Activated naive CD8-positive, alpha-beta T cell (primary cell): Measurements from ENCODE around the gene SLC24A4.
A peak's percentile ranks its signal among the peaks of the same experiment; 100 is the strongest.

Experiments
- H3K27ac Mint-ChIP-seq: one replicate; pipeline ENCODE4 v1.8.0; 2021; ENCODE audit warnings: mixed read lengths
- H3K27me3 Mint-ChIP-seq: one replicate; pipeline ENCODE4 v1.8.0; 2021; ENCODE audit warnings: mixed read lengths
- H3K36me3 Mint-ChIP-seq: one replicate; pipeline ENCODE4 v1.8.0; 2021; ENCODE audit warnings: mixed read lengths
- H3K4me1 Mint-ChIP-seq: one replicate; pipeline ENCODE4 v1.8.0; 2021; ENCODE audit warnings: low read depth, mixed read lengths
- H3K4me3 Mint-ChIP-seq: one replicate; pipeline ENCODE4 v1.8.0; 2021; ENCODE audit warnings: mild to moderate bottlenecking, mixed read lengths
- H3K9me3 Mint-ChIP-seq: one replicate; pipeline ENCODE4 v1.8.0; 2021; ENCODE audit warnings: low read depth, mixed read lengths

The SLC24A4 gene

DNA sequence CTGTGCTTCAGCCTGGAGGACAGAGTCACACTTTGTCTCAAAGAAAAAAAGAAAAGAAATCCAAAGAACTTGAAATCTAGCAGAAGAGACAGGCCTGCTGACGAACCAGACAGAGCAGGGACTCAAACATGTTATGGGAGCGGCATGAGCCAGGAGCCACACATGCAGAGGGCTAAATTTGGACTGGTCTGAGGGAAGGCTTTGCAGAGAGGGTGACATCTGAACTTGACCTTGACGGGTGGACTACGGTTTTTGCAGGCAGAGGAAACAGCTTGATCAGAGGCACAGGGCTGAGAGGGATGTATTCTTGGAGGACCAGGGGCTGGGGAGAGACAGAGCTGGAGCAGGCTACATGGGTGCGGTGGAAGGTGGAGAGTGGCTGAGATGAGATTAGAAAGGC is 20.5 kb upstream of the SLC24A4 start:
- H3K27me3 Mint-ChIP-seq: peaks cover 2% of the 10 kb centered on the region
- H3K4me3 Mint-ChIP-seq: no peak overlapping the region

DNA sequence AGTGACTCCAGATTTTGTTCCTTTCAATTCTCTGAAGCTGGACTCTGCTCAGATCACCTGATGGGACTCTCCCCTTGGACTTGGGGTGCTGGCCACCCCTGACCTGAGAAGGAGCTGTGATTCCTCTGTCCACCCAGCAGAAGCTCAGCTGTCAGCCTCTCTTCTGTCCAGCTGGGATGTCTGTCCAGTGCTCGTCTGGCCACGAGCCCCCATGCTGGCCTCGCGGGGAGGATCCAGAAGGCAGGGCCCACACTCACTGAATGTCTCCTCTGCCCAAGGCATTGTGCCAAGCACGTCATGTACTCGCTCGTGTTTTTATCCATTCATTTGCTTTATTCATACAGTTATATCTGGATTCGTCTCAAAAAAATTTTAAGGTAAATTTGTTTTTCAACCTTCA is 14.2 kb upstream of the SLC24A4 start:
- Mint-ChIP-seq H3K27me3 (no peaks in the 10 kb centered on the region), H3K36me3 (peaks cover 2% of the 10 kb centered on the region), H3K4me3 (no peak overlapping the region), H3K27ac (no peak overlapping the region), H3K9me3 (peaks cover 5% of the 10 kb centered on the region), H3K4me1 (peaks cover 6% of the 10 kb centered on the region)

More for the DNA sequence above, 20.5 kb upstream of the SLC24A4 start:
- Mint-ChIP-seq H3K4me1 (no peaks in the 10 kb centered on the region), H3K36me3 (no peaks in the 10 kb centered on the region), H3K9me3 (peaks cover 5% of the 10 kb centered on the region), H3K27ac (no peak overlapping the region)

- Mint-ChIP-seq H3K27ac (no peak overlapping the region), H3K9me3 (peaks cover 5% of the 10 kb centered on the region), H3K4me3 (no peak overlapping the region), H3K4me1 (peaks cover 6% of the 10 kb centered on the region), H3K36me3 (peaks cover 2% of the 10 kb centered on the region), H3K27me3 (no peaks in the 10 kb centered on the region)
These were observed 12.9 kb upstream of the SLC24A4 start for GRCh38 chr14:92309968-92310530.

GRCh38 chr14:92310776-92311375 is 12.1 kb upstream of the SLC24A4 start:
- Mint-ChIP-seq H3K36me3 (peaks cover 2% of the 10 kb centered on the region), H3K9me3 (peaks cover 5% of the 10 kb centered on the region), H3K4me3 (no peak overlapping the region), H3K27ac (no peak overlapping the region), H3K27me3 (no peaks in the 10 kb centered on the region), H3K4me1 (peaks cover 6% of the 10 kb centered on the region)

- Mint-ChIP-seq H3K4me3 (no peak overlapping the region), H3K27ac (no peak overlapping the region), H3K27me3 (peaks cover 3% of the 10 kb centered on the region), H3K4me1 (peaks cover 2% of the 10 kb centered on the region), H3K36me3 (peaks cover 2% of the 10 kb centered on the region), H3K9me3 (no peaks in the 10 kb centered on the region)
These were observed 8.8 kb upstream of the SLC24A4 start for GRCh38 chr14:92314182-92314581.

- Mint-ChIP-seq H3K27ac (no peak overlapping the region), H3K4me1 (peaks cover 2% of the 10 kb centered on the region), H3K9me3 (no peaks in the 10 kb centered on the region), H3K4me3 (no peak overlapping the region), H3K36me3 (peaks cover 2% of the 10 kb centered on the region), H3K27me3 (peaks cover 3% of the 10 kb centered on the region)
These were observed 7.7 kb upstream of the SLC24A4 start for GRCh38 chr14:92315050-92315805.

GRCh38 chr14:92316176-92316575 is 6.8 kb upstream of the SLC24A4 start:
- no peak overlapping the region for H3K27ac Mint-ChIP-seq
- no peaks in the 10 kb centered on the region for H3K9me3 Mint-ChIP-seq
- H3K36me3 Mint-ChIP-seq: peaks cover 2% of the 10 kb centered on the region
- peaks cover 2% of the 10 kb centered on the region for H3K4me1 Mint-ChIP-seq
- H3K27me3 Mint-ChIP-seq: peaks cover 5% of the 10 kb centered on the region
- H3K4me3 Mint-ChIP-seq: no peak overlapping the region

DNA sequence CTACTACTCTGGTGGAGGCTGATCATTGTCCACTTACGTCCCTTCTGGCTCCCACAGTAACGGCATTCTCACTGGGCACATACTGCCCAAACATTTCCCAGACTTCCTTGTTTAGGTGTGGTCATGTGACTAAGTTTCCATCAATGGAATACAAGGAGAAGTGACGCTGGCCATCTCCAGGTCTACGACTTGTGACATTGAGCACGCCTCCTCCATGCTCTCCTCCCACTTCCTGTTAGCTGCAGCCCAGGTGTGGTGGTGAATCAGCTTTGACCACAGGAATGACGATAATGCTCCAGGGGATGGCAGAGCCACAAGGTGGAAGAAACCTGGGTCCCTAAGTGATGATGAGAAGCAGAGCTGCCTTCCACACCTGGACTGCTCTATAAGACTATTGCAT is 6.0 kb upstream of the SLC24A4 start:
- no peaks in the 10 kb centered on the region for H3K9me3 Mint-ChIP-seq
- H3K4me3 Mint-ChIP-seq: no peak overlapping the region
- H3K4me1 Mint-ChIP-seq: peaks cover 2% of the 10 kb centered on the region
- no peak overlapping the region for H3K27ac Mint-ChIP-seq
- H3K27me3 Mint-ChIP-seq: peaks cover 9% of the 10 kb centered on the region
- no peaks in the 10 kb centered on the region for H3K36me3 Mint-ChIP-seq

DNA sequence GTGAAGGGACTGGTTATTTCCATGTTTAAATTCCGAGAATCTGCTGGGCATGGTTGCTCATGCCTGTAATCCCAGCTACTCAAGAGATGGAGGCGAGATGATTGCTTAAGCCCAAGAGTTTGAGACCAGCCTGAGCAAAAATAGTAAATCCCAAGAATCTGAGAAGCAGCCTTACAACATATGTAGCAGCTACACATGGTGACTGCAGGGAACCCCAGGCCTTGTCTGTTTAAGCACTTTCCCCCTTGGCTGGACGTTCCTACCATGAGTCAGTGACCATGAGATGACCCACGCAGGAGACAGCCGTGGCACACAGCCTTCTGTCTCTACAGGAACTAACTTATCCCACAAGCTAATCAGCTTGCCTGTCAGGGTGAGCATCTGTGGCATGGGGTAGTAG is 5.5 kb upstream of the SLC24A4 start:
- peaks cover 2% of the 10 kb centered on the region for H3K4me1 Mint-ChIP-seq
- H3K27ac Mint-ChIP-seq: no peak overlapping the region
- peaks cover 11% of the 10 kb centered on the region for H3K27me3 Mint-ChIP-seq
- no peaks in the 10 kb centered on the region for H3K36me3 Mint-ChIP-seq
- H3K9me3 Mint-ChIP-seq: no peaks in the 10 kb centered on the region
- no peak overlapping the region for H3K4me3 Mint-ChIP-seq

- H3K27ac Mint-ChIP-seq: no peak overlapping the region
- H3K36me3 Mint-ChIP-seq: no peaks in the 10 kb centered on the region
- H3K9me3 Mint-ChIP-seq: no peaks in the 10 kb centered on the region
- H3K4me1 Mint-ChIP-seq: peaks cover 5% of the 10 kb centered on the region
- peaks cover 21% of the 10 kb centered on the region for H3K27me3 Mint-ChIP-seq
- H3K4me3 Mint-ChIP-seq: no peak overlapping the region
These were observed 1.3 kb upstream of the SLC24A4 start for GRCh38 chr14:92321701-92322100.

- H3K9me3 Mint-ChIP-seq: no peaks in the 10 kb centered on the region
- no peaks in the 10 kb centered on the region for H3K36me3 Mint-ChIP-seq
- H3K4me1 Mint-ChIP-seq: peaks cover 3% of the 10 kb centered on the region
- H3K4me3 Mint-ChIP-seq: peak overlapping the region; percentile 74
- H3K27ac Mint-ChIP-seq: no peak overlapping the region
- peaks cover 21% of the 10 kb centered on the region for H3K27me3 Mint-ChIP-seq
These were observed 449 bp upstream of the SLC24A4 start for GRCh38 chr14:92322516-92322915.

DNA sequence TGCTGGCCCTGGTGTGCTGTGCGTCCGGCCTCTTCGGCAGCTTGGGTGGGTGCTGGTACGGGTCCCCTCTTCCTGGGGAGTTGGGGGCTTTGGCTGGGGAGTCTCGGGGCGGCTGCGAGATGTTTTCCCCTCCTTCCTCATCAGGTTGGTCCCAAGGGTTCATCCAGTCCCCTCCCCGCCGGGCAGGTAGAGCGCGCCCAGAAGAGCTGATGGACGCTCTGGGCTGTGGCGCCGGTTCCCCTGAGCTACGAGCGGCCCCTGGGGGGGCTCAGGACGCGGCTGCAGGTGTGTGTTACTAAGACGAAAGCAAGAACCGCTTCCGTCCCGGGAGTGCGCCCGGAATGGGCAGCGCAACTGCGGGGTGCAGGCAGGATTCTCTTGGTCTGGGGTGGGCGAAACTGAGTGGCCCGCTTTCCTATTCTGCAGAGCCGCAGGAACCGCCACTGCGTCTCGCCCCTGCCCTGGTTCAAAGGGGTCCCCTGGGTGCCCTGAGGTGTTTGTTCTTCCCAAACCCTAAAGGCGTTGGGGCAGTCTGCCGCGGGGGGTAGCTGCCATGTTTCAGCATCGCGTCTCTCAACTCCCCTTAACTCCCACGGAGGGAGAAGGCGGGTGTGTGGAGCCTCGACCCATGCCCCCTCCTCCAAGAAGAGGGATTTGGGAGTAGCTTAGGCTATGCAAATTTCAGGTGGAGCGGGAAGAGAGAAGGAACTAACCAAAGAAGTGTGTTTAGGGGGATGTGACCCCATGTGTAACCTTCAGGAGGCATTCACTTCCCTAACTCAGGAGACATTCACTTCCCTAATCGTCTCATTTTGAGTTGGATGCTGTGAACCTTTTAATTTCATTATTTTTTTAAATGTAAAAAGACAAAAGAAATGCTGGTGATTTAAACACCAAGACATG is 1.2 kb downstream of the SLC24A4 start:
- no peaks in the 10 kb centered on the region for H3K9me3 Mint-ChIP-seq
- peaks cover 3% of the 10 kb centered on the region for H3K4me1 Mint-ChIP-seq
- H3K4me3 Mint-ChIP-seq: peak overlapping the region; percentile 56
- no peaks in the 10 kb centered on the region for H3K36me3 Mint-ChIP-seq
- H3K27ac Mint-ChIP-seq: no peak overlapping the region
- H3K27me3 Mint-ChIP-seq: peaks cover 18% of the 10 kb centered on the region

DNA sequence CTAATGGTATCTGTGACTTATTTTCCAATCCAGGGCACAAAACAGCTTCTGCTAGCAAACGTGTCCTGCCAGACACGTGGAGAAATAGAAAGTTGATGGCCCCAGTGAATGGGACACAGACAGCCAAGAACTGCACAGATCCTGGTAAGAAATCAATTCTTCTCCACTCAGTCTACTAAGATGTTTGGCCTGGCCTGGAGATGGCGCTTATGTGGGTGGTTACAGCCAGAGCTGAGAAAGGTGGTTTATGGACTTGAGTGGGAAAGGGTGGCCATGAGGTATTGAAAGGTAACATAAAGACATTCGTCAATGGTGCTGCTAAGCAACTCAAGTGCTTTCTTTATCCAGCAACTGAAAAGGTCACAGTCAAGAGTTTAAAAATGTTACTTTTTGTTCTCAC is 2.9 kb downstream of the SLC24A4 start:
- Mint-ChIP-seq H3K36me3 (no peaks in the 10 kb centered on the region), H3K27me3 (peaks cover 16% of the 10 kb centered on the region), H3K27ac (no peak overlapping the region), H3K4me3 (no peak overlapping the region), H3K9me3 (no peaks in the 10 kb centered on the region), H3K4me1 (peaks cover 3% of the 10 kb centered on the region)

GRCh38 chr14:92328664-92329255 is 5.8 kb downstream of the SLC24A4 start:
- no peak overlapping the region for H3K27ac Mint-ChIP-seq
- H3K27me3 Mint-ChIP-seq: peaks cover 10% of the 10 kb centered on the region
- peaks cover 1% of the 10 kb centered on the region for H3K4me1 Mint-ChIP-seq

More at GRCh38 chr14:92328664-92329255, 5.8 kb downstream of the SLC24A4 start:
- Mint-ChIP-seq H3K4me3 (no peak overlapping the region), H3K9me3 (no peaks in the 10 kb centered on the region), H3K36me3 (no peaks in the 10 kb centered on the region)
